Kidney (tissue), 14 donors: Measurements from ENCODE around the gene ZNF419. TPM values are rescaled to one million over a fixed set of nuclear protein-coding genes. Genes with fewer than 3 reads are reported as not detected.
"Not testable (repeated sequence)": the region's sequence is repeated elsewhere in the genome, so short reads cannot be mapped to it uniquely, and the experiment has no call there.

Source experiments
- DNase-seq, 5 donors: peaks; one replicate each; pipeline ENCODE4 v3.0.0-alpha.2; 2013 to 2020
- FAIRE-seq: peaks from 2 replicates; lab custom pipeline; 2012; peaks lifted over from hg19 to GRCh38; lab: Jason Lieb, UNC
- H3K27ac ChIP-seq, 2 donors: one replicate each; pipeline ENCODE4 v1.7.0; 2013; ENCODE audit warnings: low read depth in 2 of 2, low read length in 2 of 2, inconsistent platforms in 1 of 2
- H3K27me3 ChIP-seq: one replicate; pipeline ENCODE4 v1.7.1; 2013; ENCODE audit warnings: low read length, inconsistent platforms; ENCODE audit not compliant: control insufficient read depth, insufficient read depth
- H3K36me3 ChIP-seq, 3 donors: one replicate each; pipeline versions ENCODE4 v1.7.0 to v1.7.1; 2013; ENCODE audit warnings: low read length in 3 of 3, control low read depth in 1 of 3, inconsistent platforms in 1 of 3; ENCODE audit not compliant: insufficient read depth in 3 of 3, control insufficient read depth in 2 of 3
- H3K4me1 ChIP-seq, 3 donors: one replicate each; pipeline versions ENCODE4 v1.7.0 to v1.7.1; 2013; ENCODE audit warnings: low read length in 3 of 3, inconsistent platforms in 1 of 3, low read depth in 1 of 3; ENCODE audit not compliant: control insufficient read depth in 2 of 3, insufficient read depth in 2 of 3
- H3K4me3 ChIP-seq, 3 donors: one replicate each; pipeline versions ENCODE4 v1.7.0 to v1.8.1; 2013; ENCODE audit warnings: low read length in 3 of 3, control low read depth in 1 of 3, inconsistent platforms in 1 of 3
- H3K9ac ChIP-seq, 3 donors: one replicate each; pipeline versions ENCODE4 v1.7.0 to v1.7.1; 2013; ENCODE audit warnings: low read length in 3 of 3, control low read depth in 1 of 3, inconsistent platforms in 1 of 3
- H3K9me3 ChIP-seq, 3 donors: one replicate each; pipeline versions ENCODE4 v1.7.0 to v1.7.1; 2013; ENCODE audit warnings: low read length in 3 of 3, control low read depth in 1 of 3, inconsistent platforms in 1 of 3; ENCODE audit not compliant: control insufficient read depth in 2 of 3, insufficient read depth in 1 of 3
- intact Hi-C: fragments of 100-400 bp; cut with DNase I; formaldehyde crosslinking; loops from one replicate; pipeline ENCODE4 v1.11.1; 2022
- polyA plus RNA-seq: library from polyadenylated mRNA; stranded (reverse); fragments of 350-450 nt; fragmentation: Illumina TruSeq; extraction: RNeasy Lipid Tissue Mini Kit (QIAGEN cat#74804); gene quantifications from one replicate; pipeline ENCODE4 v1.2.3, GENCODE V29; 2014; ENCODE audit warnings: low read depth, low replicate concordance; ENCODE audit not compliant: insufficient read depth
- total RNA-seq: library from RNA; stranded (reverse); fragmentation: NEBNext Ultra II Directional; extraction: Animal tissue kit (Norgen Biotek cat#: 25700); gene quantifications from one replicate; pipeline ENCODE4 v1.2.1, GENCODE V29; 2021
- TF ChIP-seq, protein P1 (sequence below): IDR thresholded peaks from 3 replicates; pipeline ENCODE4 v1.5.1; 2012; ENCODE audit warnings: mild to moderate bottlenecking, moderate library complexity, borderline replicate concordance; ENCODE audit not compliant: insufficient read depth; ENCODE audit errors: extremely low read depth
- donor health status: control.
- donor health status: control.
- donor health status: control.
- donor health status: control.
- donor health status: control.
- donor health status: DM: yes; HTN: yes; CAD: no.
- donor health status: Normal renal cell carcinoma (clear cell type).

ZNF419 gene
- total and polyA plus RNA-seq, 2 donors from 2014 or later, result 5.7 to 15.4 TPM

GRCh38 chr19:57506163-57506562 lies 18.6 kb downstream of the ZNF419 start:
- intact Hi-C loops, result no loop called here
- no peak overlapping the region for H3K27ac ChIP-seq
- no peaks in the 10 kb centered on the region for H3K27me3 ChIP-seq
- no peak for DNase-seq
- H3K4me3 ChIP-seq, result no peak overlapping the region
- no peak for FAIRE-seq
- peaks cover 6 to 23% (median 13%) of the 10 kb centered on the region in 3 donors for H3K9me3 ChIP-seq
- no peak overlapping the region for H3K9ac ChIP-seq
- TF ChIP-seq, protein P1, sequence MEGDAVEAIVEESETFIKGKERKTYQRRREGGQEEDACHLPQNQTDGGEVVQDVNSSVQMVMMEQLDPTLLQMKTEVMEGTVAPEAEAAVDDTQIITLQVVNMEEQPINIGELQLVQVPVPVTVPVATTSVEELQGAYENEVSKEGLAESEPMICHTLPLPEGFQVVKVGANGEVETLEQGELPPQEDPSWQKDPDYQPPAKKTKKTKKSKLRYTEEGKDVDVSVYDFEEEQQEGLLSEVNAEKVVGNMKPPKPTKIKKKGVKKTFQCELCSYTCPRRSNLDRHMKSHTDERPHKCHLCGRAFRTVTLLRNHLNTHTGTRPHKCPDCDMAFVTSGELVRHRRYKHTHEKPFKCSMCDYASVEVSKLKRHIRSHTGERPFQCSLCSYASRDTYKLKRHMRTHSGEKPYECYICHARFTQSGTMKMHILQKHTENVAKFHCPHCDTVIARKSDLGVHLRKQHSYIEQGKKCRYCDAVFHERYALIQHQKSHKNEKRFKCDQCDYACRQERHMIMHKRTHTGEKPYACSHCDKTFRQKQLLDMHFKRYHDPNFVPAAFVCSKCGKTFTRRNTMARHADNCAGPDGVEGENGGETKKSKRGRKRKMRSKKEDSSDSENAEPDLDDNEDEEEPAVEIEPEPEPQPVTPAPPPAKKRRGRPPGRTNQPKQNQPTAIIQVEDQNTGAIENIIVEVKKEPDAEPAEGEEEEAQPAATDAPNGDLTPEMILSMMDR, result no peak
- peaks cover 13 to 33% (median 24%) of the 10 kb centered on the region in 3 donors for H3K36me3 ChIP-seq
- peaks cover 0 to 2% (median 0%) of the 10 kb centered on the region in 3 donors for H3K4me1 ChIP-seq

- H3K4me3 ChIP-seq, result no peak overlapping the region
- no peak overlapping the region for H3K9ac ChIP-seq
- H3K27ac ChIP-seq, result no peak overlapping the region
- TF ChIP-seq, protein P1, result no peak
- peaks cover 10 to 16% (median 10%) of the 10 kb centered on the region in 3 donors for H3K36me3 ChIP-seq
- H3K4me1 ChIP-seq, result no peaks in the 10 kb centered on the region
- intact Hi-C loops, result no loop called here
- H3K9me3 ChIP-seq, result peaks cover 3 to 46% (median 20%) of the 10 kb centered on the region in 3 donors
- H3K27me3 ChIP-seq, result no peaks in the 10 kb centered on the region
- FAIRE-seq (no peak), DNase-seq (no peak)
Observed at GRCh38 chr19:57511484-57511883, 23.9 kb downstream of the ZNF419 start.

DNA sequence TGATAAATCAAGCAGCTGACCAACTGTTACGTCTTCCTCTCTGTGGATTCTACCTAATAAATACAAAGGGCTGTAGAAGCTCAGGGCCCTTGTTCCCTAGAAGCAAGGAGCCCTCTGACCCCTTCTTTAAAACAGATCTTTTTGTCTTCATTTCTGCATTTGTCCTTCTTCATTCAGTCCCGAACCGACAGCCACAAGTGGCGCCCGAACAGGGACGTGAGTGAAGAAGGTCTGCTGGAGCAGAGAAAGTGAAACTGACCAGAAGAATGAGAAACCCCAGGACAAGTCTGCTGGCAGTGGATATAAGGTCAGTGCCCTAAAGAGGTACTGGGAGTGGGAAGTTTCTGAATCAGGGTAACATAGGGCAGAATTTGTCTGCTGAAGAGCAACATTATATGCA lies 25.3 kb downstream of the ZNF419 start:
- H3K9ac ChIP-seq, result no peak overlapping the region
- no peak overlapping the region for H3K27ac ChIP-seq
- DNase-seq (peak in 2 of 5 donors; percentile 7 to 11), FAIRE-seq (no peak)
- TF ChIP-seq, protein P1, result no peak
- intact Hi-C loops, result no loop called here
- H3K4me3 ChIP-seq, result no peak overlapping the region
- peaks cover 2 to 41% (median 16%) of the 10 kb centered on the region in 3 donors for H3K9me3 ChIP-seq
- H3K36me3 ChIP-seq, result peaks cover 0 to 6% (median 3%) of the 10 kb centered on the region in 3 donors
- H3K4me1 ChIP-seq, result no peaks in the 10 kb centered on the region
- no peaks in the 10 kb centered on the region for H3K27me3 ChIP-seq

- no peak for FAIRE-seq
- H3K4me1 ChIP-seq, result no peaks in the 10 kb centered on the region
- intact Hi-C loops, result no loop called here
- peaks cover 0 to 6% (median 3%) of the 10 kb centered on the region in 3 donors for H3K36me3 ChIP-seq
- no peak for DNase-seq
- H3K9ac ChIP-seq, result no peak overlapping the region
- no peak overlapping the region for H3K27ac ChIP-seq
- H3K27me3 ChIP-seq, result no peaks in the 10 kb centered on the region
- TF ChIP-seq, protein P1, result no peak
- H3K9me3 ChIP-seq, result peaks cover 2 to 33% (median 7%) of the 10 kb centered on the region in 3 donors
- no peak overlapping the region for H3K4me3 ChIP-seq
Observed at GRCh38 chr19:57515255-57515654, 27.7 kb downstream of the ZNF419 start.

GRCh38 chr19:57518021-57518420 lies 30.5 kb downstream of the ZNF419 start:
- intact Hi-C loops, H3K9ac ChIP-seq, H3K27ac ChIP-seq, H3K4me3 ChIP-seq, H3K27me3 ChIP-seq, H3K36me3 ChIP-seq, DNase-seq, FAIRE-seq, H3K4me1 ChIP-seq: not testable (repeated sequence)
- peaks cover under 1 to 18% (median 6%) of the 10 kb centered on the region in 3 donors for H3K9me3 ChIP-seq
